ENCODE results near the gene TMEM203. TPM values are rescaled to one million over a fixed set of nuclear protein-coding genes. Genes with fewer than 3 reads are reported as not detected.

TMEM203 gene
- total RNA-seq, 4 donors from 2014 or later, result 11.6 to 33.5 (median 27.6) TPM

- TF ChIP-seq POLR2A (IDR thresholded peaks at IDR 0.05) (no peak), CTCF (IDR thresholded peaks at IDR 0.05) (no peak)
- Histone ChIP-seq H3K27me3 (no peaks in the 10 kb centered on the region), H3K9me3 (no peaks in the 10 kb centered on the region), H3K27ac (peak overlapping the region in 1 of 4 donors; percentile 95), H3K4me3 (peak overlapping the region in 1 of 4 donors; percentile 54), H3K4me1 (peaks cover 0 to 30% (median 2%) of the 10 kb centered on the region in 4 donors), H3K36me3 (peaks cover 0 to 15% (median 0%) of the 10 kb centered on the region in 3 donors)
- no peak for DNase-seq
These were observed 10.9 kb upstream of the TMEM203 start for GRCh38 chr9:137216188-137216965.

GRCh38 chr9:137215196-137215986, 9.9 kb upstream of the TMEM203 start:
- TF ChIP-seq POLR2A (IDR thresholded peaks at IDR 0.05), result no peak
- no peak for TF ChIP-seq CTCF (IDR thresholded peaks at IDR 0.05)
- no peak for DNase-seq
- Histone ChIP-seq H3K9me3 (no peaks in the 10 kb centered on the region), H3K27me3 (no peaks in the 10 kb centered on the region), H3K36me3 (peaks cover 0 to 15% (median 0%) of the 10 kb centered on the region in 3 donors), H3K27ac (no peak overlapping the region), H3K4me1 (peaks cover 0 to 26% (median 2%) of the 10 kb centered on the region in 4 donors), H3K4me3 (no peak overlapping the region)

GRCh38 chr9:137214620-137215019, 9.2 kb upstream of the TMEM203 start:
- no peak for DNase-seq
- Histone ChIP-seq H3K4me1 (peaks cover 0 to 26% (median 2%) of the 10 kb centered on the region in 4 donors), H3K4me3 (no peak overlapping the region), H3K27ac (no peak overlapping the region), H3K27me3 (no peaks in the 10 kb centered on the region), H3K9me3 (no peaks in the 10 kb centered on the region), H3K36me3 (peaks cover 0 to 15% (median 0%) of the 10 kb centered on the region in 3 donors)
- no peak for TF ChIP-seq POLR2A (IDR thresholded peaks at IDR 0.05)
- no peak for TF ChIP-seq CTCF (IDR thresholded peaks at IDR 0.05)

- no peaks in the 10 kb centered on the region for H3K9me3 ChIP-seq
- no peak overlapping the region for H3K4me3 ChIP-seq
- peaks cover 0 to 18% (median 2%) of the 10 kb centered on the region in 4 donors for H3K4me1 ChIP-seq
- no peak overlapping the region for H3K27ac ChIP-seq
- no peaks in the 10 kb centered on the region for H3K27me3 ChIP-seq
- DNase-seq, result no peak
- TF ChIP-seq POLR2A (IDR thresholded peaks at IDR 0.05) (no peak), CTCF (IDR thresholded peaks at IDR 0.05) (peak in 2 of 6 experiments; percentile 18 to 22)
- peaks cover 0 to 15% (median 0%) of the 10 kb centered on the region in 3 donors for H3K36me3 ChIP-seq
These were observed 8.0 kb upstream of the TMEM203 start for GRCh38 chr9:137213160-137214060.

- Histone ChIP-seq H3K9me3 (no peaks in the 10 kb centered on the region), H3K27ac (no peak overlapping the region), H3K27me3 (no peaks in the 10 kb centered on the region), H3K4me3 (no peak overlapping the region), H3K4me1 (peaks cover 0 to 12% (median 2%) of the 10 kb centered on the region in 4 donors), H3K36me3 (peaks cover 0 to 15% (median 0%) of the 10 kb centered on the region in 3 donors)
- DNase-seq, result no peak
- no peak for TF ChIP-seq CTCF (IDR thresholded peaks at IDR 0.05)
- TF ChIP-seq POLR2A (IDR thresholded peaks at IDR 0.05), result no peak
These were observed 7.1 kb upstream of the TMEM203 start for GRCh38 chr9:137212520-137212919.
